ENCODE results near the gene HSPB2.
"Not testable (repeated sequence)": the region's sequence is repeated elsewhere in the genome, so short reads cannot be mapped to it uniquely, and the experiment has no call there.

HSPB2 gene

GRCh38 chr11:111912535-111912934, at the start of gene HSPB2:
Gene HSPB2, plus strand, starts transcription at chr11:111912734. Its CDS starts 96 bp downstream, at chr11:111912830.
- DNase-seq (ENCODE audit: low spot score) = no peak

GRCh38 chr11:111870113-111870512, 42.4 kb upstream of the HSPB2 start:
- DNase-seq (ENCODE audit: low spot score) = no peak

- DNase-seq (ENCODE audit: low spot score) = no peak
Measured at GRCh38 chr11:111870522-111870885, 42.0 kb upstream of the HSPB2 start.

GRCh38 chr11:111870886-111871692, 41.4 kb upstream of the HSPB2 start, which contains the start of gene ALG9:
Gene ALG9, minus strand, starts transcription at chr11:111871581. Its CDS starts 99 bp downstream, at chr11:111871482.
- peak; percentile 81 for DNase-seq (ENCODE audit: low spot score)

GRCh38 chr11:111871693-111872161, 40.8 kb upstream of the HSPB2 start:
- no peak for DNase-seq (ENCODE audit: low spot score)

GRCh38 chr11:111878385-111878848, 34.1 kb upstream of the HSPB2 start:
- no peak for DNase-seq (ENCODE audit: low spot score)

GRCh38 chr11:111878849-111879636, 33.5 kb upstream of the HSPB2 start, which contains the start of the genes CFAP68 and FDXACB1:
Gene CFAP68, plus strand, starts transcription at chr11:111879541. Its CDS starts 20 bp downstream, at chr11:111879561.
Gene FDXACB1, minus strand, starts transcription at chr11:111879165. Its CDS starts 33 bp downstream, at chr11:111879132.
- DNase-seq (ENCODE audit: low spot score) = peak; percentile 99

GRCh38 chr11:111879637-111879960, 32.9 kb upstream of the HSPB2 start:
- no peak for DNase-seq (ENCODE audit: low spot score)

GRCh38 chr11:111882202-111882601, 30.3 kb upstream of the HSPB2 start:
- no peak for DNase-seq (ENCODE audit: low spot score)

- DNase-seq (ENCODE audit: low spot score) = not testable (repeated sequence)
Measured at GRCh38 chr11:111885053-111885452, 27.5 kb upstream of the HSPB2 start.

GRCh38 chr11:111886032-111886431, 26.5 kb upstream of the HSPB2 start:
- no peak for DNase-seq (ENCODE audit: low spot score)

- no peak for DNase-seq (ENCODE audit: low spot score)
Measured at GRCh38 chr11:111886844-111887243, 25.7 kb upstream of the HSPB2 start.

GRCh38 chr11:111905411-111905810, 7.1 kb upstream of the HSPB2 start:
- DNase-seq (ENCODE audit: low spot score) = no peak

GRCh38 chr11:111906680-111907079, 5.9 kb upstream of the HSPB2 start:
- no peak for DNase-seq (ENCODE audit: low spot score)

GRCh38 chr11:111908639-111909305, 3.8 kb upstream of the HSPB2 start:
- DNase-seq (ENCODE audit: low spot score) = no peak

GRCh38 chr11:111909378-111909777, 3.2 kb upstream of the HSPB2 start:
- DNase-seq (ENCODE audit: low spot score) = no peak

- no peak for DNase-seq (ENCODE audit: low spot score)
Measured at GRCh38 chr11:111910676-111911562, 1.6 kb upstream of the HSPB2 start.

GRCh38 chr11:111911563-111912401, 752 bp upstream of the HSPB2 start, which contains the start of gene CRYAB:
Gene CRYAB, minus strand, starts transcription at chr11:111911770. Its CDS starts 46 bp downstream, at chr11:111911724.
- DNase-seq (ENCODE audit: low spot score) = no peak

- no peak for DNase-seq (ENCODE audit: low spot score)
Measured at GRCh38 chr11:111913031-111913861, 712 bp downstream of the HSPB2 start.

Data from NAMALWA (cell line).